ENCODE measurements around the gene ADAMTSL5. TPM values are rescaled to one million over a fixed set of nuclear protein-coding genes. Genes with fewer than 3 reads are reported as not detected.

The ADAMTSL5 gene
- total and polyA plus RNA-seq, 9 of the 15 experiments (the other 6 are each of a cell fraction or from before 2014, with no cell fraction given), result 1.0 to 11.6 (median 4.1) TPM

DNA sequence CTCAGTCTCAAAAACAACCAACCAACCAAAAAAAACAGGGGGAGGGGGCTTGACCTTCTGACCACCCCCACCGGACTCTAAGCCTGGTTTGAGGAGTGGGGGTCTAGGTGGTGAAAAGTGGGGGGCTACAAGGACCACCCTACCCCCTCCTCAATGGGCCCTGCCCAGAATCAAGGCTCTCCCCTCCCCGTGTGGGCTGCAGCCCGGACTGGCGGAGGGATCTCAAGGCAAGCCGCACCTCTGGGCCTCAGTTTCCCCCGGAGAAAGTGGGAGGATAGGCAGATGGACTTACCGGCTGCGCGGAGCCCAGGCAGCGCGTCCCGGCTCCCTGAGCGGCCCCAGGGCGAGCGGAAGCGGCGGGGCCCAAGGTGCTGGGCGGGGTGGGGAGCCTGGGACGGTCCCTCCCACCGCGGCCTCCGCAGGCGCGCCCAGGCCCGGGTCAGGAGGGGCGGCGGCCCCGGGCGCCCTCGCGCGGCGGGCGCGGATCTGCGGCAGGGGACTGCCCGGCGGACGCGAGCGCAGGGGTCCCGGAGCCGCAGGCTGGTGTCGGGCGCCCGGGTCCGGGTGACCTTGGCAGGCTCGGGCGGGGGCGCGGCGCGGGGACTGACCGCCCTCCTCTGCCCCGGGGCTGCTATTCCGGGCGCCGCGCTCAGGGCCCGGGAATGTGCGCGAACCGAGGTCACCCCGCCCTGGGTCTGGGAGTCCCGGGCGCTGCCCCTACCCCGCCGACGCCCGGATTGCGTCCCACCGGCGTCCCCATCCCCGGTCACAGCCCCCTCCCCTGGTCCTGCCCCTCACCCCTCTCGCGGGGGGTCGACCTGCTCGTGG, at the start of gene ADAMTSL5 (continued):
- no peak for TF ChIP-seq PRPF4 (IDR thresholded peaks at IDR 0.05; ENCODE audit: insufficient read depth, low read depth, low read length, poor library complexity, severe bottlenecking)
- TF ChIP-seq ETV5 (CRISPR knock-in tag; IDR thresholded peaks at IDR 0.05; ENCODE audit: low read depth), result peak; percentile 67; the same call in 1 of the 2 replicates
- TF ChIP-seq ZNF239 (CRISPR knock-in tag; IDR thresholded peaks at IDR 0.05), result no peak
- TF ChIP-seq ZBTB2 (IDR thresholded peaks at IDR 0.05), result 0 out of 2 replicates have a peak, but pooled peaks have one; percentile 39
- no peak for TF ChIP-seq RHOXF2B (CRISPR knock-in tag; conservative IDR thresholded peaks at IDR 0.05)
- peak; percentile 96 for TF ChIP-seq SMARCA5 (IDR thresholded peaks at IDR 0.05)
- TF ChIP-seq GTF2E2 (tag; IDR thresholded peaks at IDR 0.05), result no peak
- peak; percentile 87 for TF ChIP-seq GABPA (tag; conservative IDR thresholded peaks at IDR 0.05; ENCODE audit: low read depth)
- TF ChIP-seq PURB (CRISPR knock-in tag; IDR thresholded peaks at IDR 0.05; ENCODE audit: low read depth), result no peak
- TF ChIP-seq ATF7 (IDR thresholded peaks at IDR 0.05), result no peak
- no peak for TF ChIP-seq TBL1XR1 (IDR thresholded peaks at IDR 0.05; ENCODE audit: low read length in 2 of 2)
- no peak for TF ChIP-seq ZNF695 (CRISPR knock-in tag; IDR thresholded peaks at IDR 0.05)
- TF ChIP-seq, protein P1, sequence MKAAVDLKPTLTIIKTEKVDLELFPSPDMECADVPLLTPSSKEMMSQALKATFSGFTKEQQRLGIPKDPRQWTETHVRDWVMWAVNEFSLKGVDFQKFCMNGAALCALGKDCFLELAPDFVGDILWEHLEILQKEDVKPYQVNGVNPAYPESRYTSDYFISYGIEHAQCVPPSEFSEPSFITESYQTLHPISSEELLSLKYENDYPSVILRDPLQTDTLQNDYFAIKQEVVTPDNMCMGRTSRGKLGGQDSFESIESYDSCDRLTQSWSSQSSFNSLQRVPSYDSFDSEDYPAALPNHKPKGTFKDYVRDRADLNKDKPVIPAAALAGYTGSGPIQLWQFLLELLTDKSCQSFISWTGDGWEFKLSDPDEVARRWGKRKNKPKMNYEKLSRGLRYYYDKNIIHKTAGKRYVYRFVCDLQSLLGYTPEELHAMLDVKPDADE (conservative IDR thresholded peaks at IDR 0.05; ENCODE audit: control insufficient read depth, low read depth, low read length), result peak; percentile 58; the same call in 1 of the 2 replicates
- TF ChIP-seq HNRNPUL1 (IDR thresholded peaks at IDR 0.05; ENCODE audit: low read length), result no peak
- TF ChIP-seq PATZ1 (CRISPR knock-in tag; IDR thresholded peaks at IDR 0.05; ENCODE audit: borderline replicate concordance), result no peak
- TF ChIP-seq ILK (tag; IDR thresholded peaks at IDR 0.05; ENCODE audit: borderline replicate concordance, low read depth), result no peak
- TF ChIP-seq ZNF324 (CRISPR knock-in tag; IDR thresholded peaks at IDR 0.05), result no peak
- TF ChIP-seq SIN3B (IDR thresholded peaks at IDR 0.05; ENCODE audit: low read depth), result peak; percentile 76
- TF ChIP-seq POLR3G (IDR thresholded peaks at IDR 0.05; ENCODE audit: extremely low read depth, insufficient read length, insufficient replicate concordance), result no peak
- peak; percentile 58; the same call in 1 of the 2 replicates for TF ChIP-seq MTA3 (IDR thresholded peaks at IDR 0.05; ENCODE audit: borderline replicate concordance)
- no peak for TF ChIP-seq BRF1 (IDR thresholded peaks at IDR 0.05; ENCODE audit: borderline replicate concordance, extremely low read depth, insufficient read length)
- TF ChIP-seq U2AF1 (optimal IDR thresholded peaks at IDR 0.05; ENCODE audit: low read depth, low read length), result no peak
